Activated CD8-positive, alpha-beta memory T cell treated with anti-CD3 and anti-CD28 coated beads for 24 hours (primary cell): ENCODE measurements around the gene PPP1R16B.
A peak's percentile ranks its signal among the peaks of the same experiment; 100 is the strongest.

Source experiments
- DNase-seq: peaks from one replicate; pipeline ENCODE4 v3.0.0-alpha.2; 2020

The PPP1R16B gene

GRCh38 chr20:38828514-38829295 lies 23.2 kb downstream of the PPP1R16B start:
- peak; percentile 45 for DNase-seq

GRCh38 chr20:38829296-38829875 lies 23.9 kb downstream of the PPP1R16B start:
- peak; percentile 55 for DNase-seq

- DNase-seq: no peak
These were observed 24.9 kb downstream of the PPP1R16B start for GRCh38 chr20:38830356-38830755.

- DNase-seq: no peak
These were observed 25.7 kb downstream of the PPP1R16B start for GRCh38 chr20:38831049-38831691.

GRCh38 chr20:38831995-38832620 lies 26.6 kb downstream of the PPP1R16B start:
- DNase-seq: no peak

- no peak for DNase-seq
These were observed 27.8 kb downstream of the PPP1R16B start for GRCh38 chr20:38833154-38833856.

GRCh38 chr20:38833857-38834164 lies 28.3 kb downstream of the PPP1R16B start:
- no peak for DNase-seq

GRCh38 chr20:38834868-38835267 lies 29.4 kb downstream of the PPP1R16B start:
- no peak for DNase-seq

- no peak for DNase-seq
These were observed 30.3 kb downstream of the PPP1R16B start for GRCh38 chr20:38835792-38836191.

- no peak for DNase-seq
These were observed 31.5 kb downstream of the PPP1R16B start for GRCh38 chr20:38836991-38837390.

GRCh38 chr20:38838326-38838725 lies 32.8 kb downstream of the PPP1R16B start:
- DNase-seq: no peak

- no peak for DNase-seq
These were observed 34.1 kb downstream of the PPP1R16B start for GRCh38 chr20:38839563-38839962.

GRCh38 chr20:38840053-38840893 lies 34.8 kb downstream of the PPP1R16B start:
- DNase-seq: no peak

- no peak for DNase-seq
These were observed 35.5 kb downstream of the PPP1R16B start for GRCh38 chr20:38840894-38841470.

- no peak for DNase-seq
These were observed 36.1 kb downstream of the PPP1R16B start for GRCh38 chr20:38841570-38841969.

- DNase-seq: no peak
These were observed 36.5 kb downstream of the PPP1R16B start for GRCh38 chr20:38842026-38842425.

GRCh38 chr20:38842558-38842981 lies 37.1 kb downstream of the PPP1R16B start:
- DNase-seq: peak; percentile 79

GRCh38 chr20:38843346-38843745 lies 37.8 kb downstream of the PPP1R16B start:
- peak; percentile 76 for DNase-seq

GRCh38 chr20:38844963-38845362 lies 39.5 kb downstream of the PPP1R16B start:
- DNase-seq: no peak

- DNase-seq: no peak
These were observed 42.3 kb downstream of the PPP1R16B start for GRCh38 chr20:38847840-38848239.

GRCh38 chr20:38853759-38854158 lies 48.3 kb downstream of the PPP1R16B start:
- DNase-seq: no peak

- no peak for DNase-seq
These were observed 49.2 kb downstream of the PPP1R16B start for GRCh38 chr20:38854654-38855066.
